ENCODE measurements around the gene ADAMTSL2. TPM values are rescaled to one million over a fixed set of nuclear protein-coding genes. Genes with fewer than 3 reads are reported as not detected.

ADAMTSL2 gene
- total RNA-seq, 3 donors from 2014 or later (not counting 1 experiment from before 2014, with no cell fraction given), result not detected

GRCh38 chr9:133488686-133489252 lies 45.7 kb upstream of the ADAMTSL2 start:
- intact Hi-C loops (cut with micrococcal nuclease), result no loop called here
- Histone ChIP-seq H3K4me1 (ENCODE audit: control insufficient read depth, insufficient read depth, low read length) (peaks cover 6% of the 10 kb centered on the region), H3K4me3 (ENCODE audit: low read length) (no peak overlapping the region), H3K36me3 (ENCODE audit: control insufficient read depth, insufficient read depth, low read length) (no peaks in the 10 kb centered on the region), H3K27ac (ENCODE audit: low read length) (no peak overlapping the region), H3K27me3 (ENCODE audit: control insufficient read depth, insufficient read depth, low read length) (no peaks in the 10 kb centered on the region), H3K9me3 (ENCODE audit: control insufficient read depth, insufficient read depth, low read length) (no peaks in the 10 kb centered on the region)
- no peak for TF ChIP-seq CTCF (IDR thresholded peaks at IDR 0.05)
- H3K9me3 Mint-ChIP-seq, result no peaks in the 10 kb centered on the region
- DNase-seq (no peak), ATAC-seq (no peak)
- peaks cover 0 to 1% of the 10 kb centered on the region in 2 donors for H3K27me3 Mint-ChIP-seq (ENCODE audit: low read depth in 2 of 2)
- peaks cover 0 to 4% of the 10 kb centered on the region in 2 donors for H3K4me1 Mint-ChIP-seq
- WGBS (ENCODE audit: insufficient coverage), result 89% methylated on average over 18 of the region's 18 CpGs
- no peaks in the 10 kb centered on the region for H3K36me3 Mint-ChIP-seq
- H3K4me3 Mint-ChIP-seq, result no peak overlapping the region
- H3K27ac Mint-ChIP-seq, result no peak overlapping the region

GRCh38 chr9:133489253-133490190 lies 45.0 kb upstream of the ADAMTSL2 start:
- ATAC-seq, result no peak
- no peak overlapping the region for H3K4me3 Mint-ChIP-seq
- H3K36me3 Mint-ChIP-seq, result no peaks in the 10 kb centered on the region
- intact Hi-C loops (cut with micrococcal nuclease), result no loop called here
- Histone ChIP-seq H3K9me3 (ENCODE audit: control insufficient read depth, insufficient read depth, low read length) (no peaks in the 10 kb centered on the region), H3K4me1 (ENCODE audit: control insufficient read depth, insufficient read depth, low read length) (peaks cover 6% of the 10 kb centered on the region), H3K4me3 (ENCODE audit: low read length) (no peak overlapping the region), H3K27ac (ENCODE audit: low read length) (no peak overlapping the region), H3K36me3 (ENCODE audit: control insufficient read depth, insufficient read depth, low read length) (no peaks in the 10 kb centered on the region), H3K27me3 (ENCODE audit: control insufficient read depth, insufficient read depth, low read length) (no peaks in the 10 kb centered on the region)
- no peak for TF ChIP-seq CTCF (IDR thresholded peaks at IDR 0.05)
- H3K9me3 Mint-ChIP-seq, result no peaks in the 10 kb centered on the region
- peaks cover 0 to 4% of the 10 kb centered on the region in 2 donors for H3K4me1 Mint-ChIP-seq
- DNase-seq, result no peak
- 86% methylated on average over 18 of the region's 19 CpGs for WGBS (ENCODE audit: insufficient coverage)
- H3K27ac Mint-ChIP-seq, result no peak overlapping the region
- H3K27me3 Mint-ChIP-seq (ENCODE audit: low read depth in 2 of 2), result peaks cover 0 to 3% of the 10 kb centered on the region in 2 donors

GRCh38 chr9:133490201-133490681 lies 44.3 kb upstream of the ADAMTSL2 start:
- intact Hi-C loops (cut with micrococcal nuclease), result no loop called here
- no peak for ATAC-seq
- Histone ChIP-seq H3K36me3 (ENCODE audit: control insufficient read depth, insufficient read depth, low read length) (no peaks in the 10 kb centered on the region), H3K4me3 (ENCODE audit: low read length) (no peak overlapping the region), H3K27ac (ENCODE audit: low read length) (no peak overlapping the region), H3K27me3 (ENCODE audit: control insufficient read depth, insufficient read depth, low read length) (no peaks in the 10 kb centered on the region), H3K9me3 (ENCODE audit: control insufficient read depth, insufficient read depth, low read length) (no peaks in the 10 kb centered on the region), H3K4me1 (ENCODE audit: control insufficient read depth, insufficient read depth, low read length) (peaks cover 6% of the 10 kb centered on the region)
- H3K27ac Mint-ChIP-seq, result no peak overlapping the region
- peaks cover 0 to 3% of the 10 kb centered on the region in 2 donors for H3K27me3 Mint-ChIP-seq (ENCODE audit: low read depth in 2 of 2)
- WGBS (ENCODE audit: insufficient coverage), result 84% methylated on average over 13 of the region's 13 CpGs
- no peak for TF ChIP-seq CTCF (IDR thresholded peaks at IDR 0.05)
- H3K4me3 Mint-ChIP-seq, result no peak overlapping the region
- no peak for DNase-seq
- peaks cover 0 to 4% of the 10 kb centered on the region in 2 donors for H3K4me1 Mint-ChIP-seq
- no peaks in the 10 kb centered on the region for H3K9me3 Mint-ChIP-seq
- H3K36me3 Mint-ChIP-seq, result no peaks in the 10 kb centered on the region

All from natural killer cell (primary cell).